Natural killer cell (primary cell): ENCODE data around the gene GPR42. TPM values are rescaled to one million over a fixed set of nuclear protein-coding genes. Genes with fewer than 3 reads are reported as not detected.

ENCODE experiments used
- ATAC-seq, 3 donors: fragments of 150-1000 bp in 2 of 3; fragments of 200-7000 bp in 1 of 3; cut with Tn5 transposase; 1 replicate in 1 of 3; 2 replicates in 2 of 3; pipeline ENCODE4 v1.10.0; 2021; ENCODE audit warnings: mild to moderate bottlenecking in 2 of 3, moderate library complexity in 2 of 3
- DNase-seq, 2 donors: peaks; one replicate each; pipeline versions ENCODE4 v3.0.0 to v3.0.0-alpha.2; 2013 to 2021; ENCODE audit warnings: mixed read lengths in 1 of 2
- H3K27ac ChIP-seq: one replicate; pipeline ENCODE4 v1.5.1; 2013; ENCODE audit warnings: mild to moderate bottlenecking, low read length
- H3K27me3 ChIP-seq: one replicate; pipeline ENCODE4 v1.6.1; 2013; ENCODE audit warnings: low read length; ENCODE audit not compliant: control insufficient read depth, insufficient read depth
- H3K36me3 ChIP-seq: one replicate; pipeline ENCODE4 v1.6.1; 2013; ENCODE audit warnings: low read length; ENCODE audit not compliant: control insufficient read depth, insufficient read depth
- H3K4me1 ChIP-seq: one replicate; pipeline ENCODE4 v1.6.1; 2013; ENCODE audit warnings: low read length; ENCODE audit not compliant: control insufficient read depth, insufficient read depth
- H3K4me3 ChIP-seq: one replicate; pipeline ENCODE4 v1.5.1; 2013; ENCODE audit warnings: low read length
- H3K9me3 ChIP-seq: one replicate; pipeline ENCODE4 v1.6.1; 2013; ENCODE audit warnings: low read length; ENCODE audit not compliant: control insufficient read depth, insufficient read depth
- H3K27ac Mint-ChIP-seq, 2 donors: one replicate each; pipeline ENCODE4 v1.8.0; 2022; ENCODE audit warnings: mild to moderate bottlenecking in 2 of 2, mixed read lengths in 2 of 2, moderate library complexity in 1 of 2
- H3K27me3 Mint-ChIP-seq, 2 donors: one replicate each; pipeline ENCODE4 v1.8.0; 2022; ENCODE audit warnings: low read depth in 2 of 2, mixed read lengths in 2 of 2
- H3K36me3 Mint-ChIP-seq: one replicate; pipeline ENCODE4 v1.8.0; 2022; ENCODE audit warnings: mixed read lengths
- H3K4me1 Mint-ChIP-seq, 2 donors: one replicate each; pipeline ENCODE4 v1.8.0; 2022; ENCODE audit warnings: mixed read lengths in 2 of 2
- H3K4me3 Mint-ChIP-seq: one replicate; pipeline ENCODE4 v1.8.0; 2022; ENCODE audit warnings: mild to moderate bottlenecking, moderate library complexity, mixed read lengths
- H3K9me3 Mint-ChIP-seq, 2 donors: one replicate each; pipeline ENCODE4 v1.8.0; 2022; ENCODE audit warnings: mixed read lengths in 2 of 2
- CTCF ChIP-seq: fragments of 200-600 bp; IDR thresholded peaks from one replicate; pipeline ENCODE4 v1.8.0; 2022; ENCODE audit warnings: antibody characterized with exemption
- WGBS: methylation state at CpG from one replicate; pipeline ENCODE4 v1.1.7; 2013; ENCODE audit warnings: missing lambda C conversion rate; ENCODE audit not compliant: insufficient coverage; 5-methylcytosine and 5-hydroxymethylcytosine counted together
- intact Hi-C: fragments of 100-400 bp; cut with micrococcal nuclease; formaldehyde crosslinking; loops from one replicate; pipeline ENCODE4 v1.14.2; 2022
- total RNA-seq, 4 donors: library from RNA; stranded (reverse); fragments of 120-200 nt in 1 of 4; gene quantifications; one replicate each; pipeline versions ENCODE4 v1.2.3 to v1.2.4, GENCODE V29; 2013 to 2022

GPR42 gene
- total RNA-seq, 3 donors from 2014 or later (not counting 1 experiment from before 2014, with no cell fraction given), result 0.19 to 1.5 TPM; not detected in 1

- no peak overlapping the region for H3K4me3 ChIP-seq
- Mint-ChIP-seq H3K9me3 (peaks cover under 1% of the 10 kb centered on the region in 2 donors), H3K36me3 (peaks cover 3% of the 10 kb centered on the region), H3K4me3 (no peak overlapping the region), H3K27ac (no peak overlapping the region), H3K4me1 (no peaks in the 10 kb centered on the region), H3K27me3 (peaks cover 0 to 15% of the 10 kb centered on the region in 2 donors)
- no peak for TF ChIP-seq CTCF
- no peaks in the 10 kb centered on the region for H3K36me3 ChIP-seq
- ATAC-seq, result no peak
- intact Hi-C loops, result no loop called here
- no peaks in the 10 kb centered on the region for H3K9me3 ChIP-seq
- no peaks in the 10 kb centered on the region for H3K27me3 ChIP-seq
- DNase-seq, result no peak
- 70% methylated on average over 3 of the region's 3 CpGs for WGBS
- H3K4me1 ChIP-seq, result no peaks in the 10 kb centered on the region
- H3K27ac ChIP-seq, result no peak overlapping the region
Observed at GRCh38 chr19:35381318-35381717, 10.4 kb downstream of the GPR42 start.

- ATAC-seq, result peak in 1 of 3 donors; percentile 49
Observed at GRCh38 chr19:35381926-35382325, 11.1 kb downstream of the GPR42 start.

GRCh38 chr19:35383536-35383935 lies 12.7 kb downstream of the GPR42 start:
- no peak for TF ChIP-seq CTCF
- no peak overlapping the region for H3K27ac Mint-ChIP-seq
- H3K27me3 Mint-ChIP-seq, result peaks cover 0 to 16% of the 10 kb centered on the region in 2 donors
- H3K4me1 Mint-ChIP-seq, result no peaks in the 10 kb centered on the region
- peaks cover 8% of the 10 kb centered on the region for H3K36me3 Mint-ChIP-seq
- H3K4me1 ChIP-seq, result no peaks in the 10 kb centered on the region
- H3K4me3 Mint-ChIP-seq, result no peak overlapping the region
- no peaks in the 10 kb centered on the region for H3K36me3 ChIP-seq
- peaks cover 3% of the 10 kb centered on the region in 2 donors for H3K9me3 Mint-ChIP-seq
- 96% methylated on average over 2 of the region's 2 CpGs for WGBS
- DNase-seq (no peak), ATAC-seq (no peak)
- no peak overlapping the region for H3K4me3 ChIP-seq
- no peak overlapping the region for H3K27ac ChIP-seq
- intact Hi-C loops, result no loop called here
- H3K9me3 ChIP-seq, result no peaks in the 10 kb centered on the region
- no peaks in the 10 kb centered on the region for H3K27me3 ChIP-seq

More at GRCh38 chr19:35381926-35382325, 11.1 kb downstream of the GPR42 start:
- Histone ChIP-seq H3K4me3 (no peak overlapping the region), H3K27ac (no peak overlapping the region), H3K27me3 (no peaks in the 10 kb centered on the region), H3K36me3 (no peaks in the 10 kb centered on the region), H3K4me1 (no peaks in the 10 kb centered on the region), H3K9me3 (no peaks in the 10 kb centered on the region)
- Mint-ChIP-seq H3K9me3 (peaks cover 3% of the 10 kb centered on the region in 2 donors), H3K36me3 (peaks cover 8% of the 10 kb centered on the region), H3K4me1 (no peaks in the 10 kb centered on the region), H3K27me3 (peaks cover 0 to 16% of the 10 kb centered on the region in 2 donors), H3K27ac (no peak overlapping the region), H3K4me3 (no peak overlapping the region)
- WGBS, result 83% methylated on average over 6 of the region's 6 CpGs
- no peak for DNase-seq
- intact Hi-C loops, result no loop called here
- TF ChIP-seq CTCF, result no peak
